Aorta (tissue), 5 donors: Measurements from ENCODE around the gene LRRC63. TPM values are rescaled to one million over a fixed set of nuclear protein-coding genes. Genes with fewer than 3 reads are reported as not detected.
"Not testable (repeated sequence)": the region's sequence is repeated elsewhere in the genome, so short reads cannot be mapped to it uniquely, and the experiment has no call there.

ENCODE experiments used
- ATAC-seq: fragments of 200-7000 bp; cut with Tn5 transposase; one replicate; pipeline ENCODE4 v1.9.1; 2022; ENCODE audit warnings: moderate library complexity; ENCODE audit not compliant: low FRiP score
- DNase-seq, 2 donors: peaks; one replicate each; pipeline ENCODE4 v3.0.0-alpha.2; 2020
- H3K27ac ChIP-seq, 2 donors: one replicate each; pipeline ENCODE4 v1.5.1; 2013; ENCODE audit warnings: low read length in 2 of 2, mild to moderate bottlenecking in 2 of 2, moderate library complexity in 2 of 2, control low read depth in 1 of 2, inconsistent platforms in 1 of 2, low read depth in 1 of 2
- H3K27me3 ChIP-seq, 2 donors: one replicate each; pipeline ENCODE4 v1.6.1; 2013; ENCODE audit warnings: control low read depth in 1 of 2, low read length in 1 of 2, mild to moderate bottlenecking in 1 of 2, moderate library complexity in 1 of 2; ENCODE audit not compliant: insufficient read depth in 2 of 2, control insufficient read depth in 1 of 2
- H3K36me3 ChIP-seq, 2 donors: one replicate each; pipeline ENCODE4 v1.6.1; 2013; ENCODE audit warnings: control low read depth in 1 of 2, low read length in 1 of 2, mild to moderate bottlenecking in 1 of 2; ENCODE audit not compliant: insufficient read depth in 2 of 2, control insufficient read depth in 1 of 2
- H3K4me1 ChIP-seq, 2 donors: one replicate each; pipeline ENCODE4 v1.6.1; 2013; ENCODE audit warnings: low read length in 2 of 2, control low read depth in 1 of 2, mild to moderate bottlenecking in 1 of 2, moderate library complexity in 1 of 2; ENCODE audit not compliant: insufficient read depth in 2 of 2, control insufficient read depth in 1 of 2
- H3K4me3 ChIP-seq, 2 donors: one replicate each; pipeline ENCODE4 v1.5.1; 2013; ENCODE audit warnings: low read length in 2 of 2, control low read depth in 1 of 2, mild to moderate bottlenecking in 1 of 2
- H3K9me3 ChIP-seq: one replicate; pipeline ENCODE4 v1.6.1; 2013; ENCODE audit warnings: mild to moderate bottlenecking, low read length; ENCODE audit not compliant: control insufficient read depth
- WGBS, 2 donors: extraction: QIAGEN DNeasy Blood & Tissue Kit; methylation state at CpG; one replicate each; pipeline ENCODE4 v1.1.7; 2013; 5-methylcytosine and 5-hydroxymethylcytosine counted together
- intact Hi-C, 2 donors: fragments of 100-400 bp; cut with DNase I; formaldehyde crosslinking; loops; one replicate each; pipeline versions ENCODE4 v1.14.2 to v1.15.0; 2022
- polyA plus RNA-seq, 2 donors: library from polyadenylated mRNA; stranded (reverse); fragments of 200-250 nt; gene quantifications; one replicate each; pipeline ENCODE4 v1.2.3, GENCODE V29; 2013
- total RNA-seq, 2 donors: library from RNA; stranded (reverse); fragmentation: NEBNext Ultra II Directional; extraction: Animal tissue kit (Norgen Biotek cat#: 25700); gene quantifications; one replicate each; pipeline ENCODE4 v1.2.1, GENCODE V29; 2021
- donor health status: healthy with polysubstance abuse.
- donor health status: Bipolar disorder and iron deficiency.
- donor health status: DM: no; HTN: no; CAD: no.
- donor health status: DM: no; HTN: no; CAD: no.
- donor health status: DM: yes; HTN: yes; CAD: no.

Gene LRRC63
- total and polyA plus RNA-seq, 4 donors, result 0.15 to 0.99 TPM; not detected in 2

- H3K4me1 ChIP-seq, result peaks cover 0 to 3% of the 10 kb centered on the region in 2 donors
- ATAC-seq (no peak), DNase-seq (no peak)
- no peaks in the 10 kb centered on the region for H3K36me3 ChIP-seq
- intact Hi-C loops, result loop anchor here in 1 of 2 donors (5.0 kb wide), 1 partner anchor 87 kb away; no protein-coding TSS in a partner anchor
- H3K9me3 ChIP-seq, result no peaks in the 10 kb centered on the region
- no peaks in the 10 kb centered on the region for H3K27me3 ChIP-seq
- 77 to 80% methylated on average over 6 of the region's 6 CpGs for WGBS, 2 donors
- no peak overlapping the region for H3K27ac ChIP-seq
- no peak overlapping the region for H3K4me3 ChIP-seq
Measured at GRCh38 chr13:46210362-46211083, 1.2 kb upstream of the LRRC63 start.

GRCh38 chr13:46211116-46211482, 629 bp upstream of the LRRC63 start:
- Histone ChIP-seq H3K27me3 (no peaks in the 10 kb centered on the region), H3K36me3 (no peaks in the 10 kb centered on the region), H3K4me3 (peak overlapping the region; percentile 46 to 62), H3K9me3 (no peaks in the 10 kb centered on the region), H3K27ac (no peak overlapping the region), H3K4me1 (peaks cover 0 to 3% of the 10 kb centered on the region in 2 donors)
- DNase-seq (no peak), ATAC-seq (no peak)
- intact Hi-C loops, result loop anchor here in 1 of 2 donors (5.0 kb wide), 1 partner anchor 86 kb away; no protein-coding TSS in a partner anchor
- 14 to 20% methylated on average over 9 of the region's 9 CpGs for WGBS, 2 donors

GRCh38 chr13:46213242-46213641, 1.5 kb downstream of the LRRC63 start:
- Histone ChIP-seq H3K4me3 (no peak overlapping the region), H3K27ac (no peak overlapping the region), H3K9me3 (no peaks in the 10 kb centered on the region), H3K27me3 (no peaks in the 10 kb centered on the region), H3K36me3 (no peaks in the 10 kb centered on the region), H3K4me1 (peaks cover 0 to 3% of the 10 kb centered on the region in 2 donors)
- WGBS, 2 donors, result 92 to 94% methylated on average over 3 of the region's 3 CpGs
- intact Hi-C loops, result loop anchor here in 1 of 2 donors (5.0 kb wide), 1 partner anchor 84 kb away; no protein-coding TSS in a partner anchor
- no peak for DNase-seq
- no peak for ATAC-seq

GRCh38 chr13:46214741-46215140, 3.0 kb downstream of the LRRC63 start:
- intact Hi-C loops, result loop anchor here in 1 of 2 donors (5.0 kb wide), 1 partner anchor 83 kb away; no protein-coding TSS in a partner anchor
- not testable (repeated sequence) for H3K4me1 ChIP-seq, H3K9me3 ChIP-seq, ATAC-seq, DNase-seq, H3K36me3 ChIP-seq, H3K27me3 ChIP-seq, H3K27ac ChIP-seq, H3K4me3 ChIP-seq
- WGBS, 2 donors, result 74 to 84% methylated on average over 1 of the region's 1 CpG

- intact Hi-C loops, H3K36me3 ChIP-seq: not testable (repeated sequence)
- 6 to 7% methylated on average over 2 of the region's 2 CpGs for WGBS, 2 donors
Measured at GRCh38 chr13:46220234-46220633, 8.5 kb downstream of the LRRC63 start.

GRCh38 chr13:46229251-46229650, 17.5 kb downstream of the LRRC63 start:
- peaks cover 5% of the 10 kb centered on the region for H3K9me3 ChIP-seq
- peaks cover 0 to 3% of the 10 kb centered on the region in 2 donors for H3K36me3 ChIP-seq
- 56% methylated on average over 2 of the region's 2 CpGs for WGBS, 2 donors
- H3K27me3 ChIP-seq, result no peaks in the 10 kb centered on the region
- H3K27ac ChIP-seq, result no peak overlapping the region
- DNase-seq (no peak), ATAC-seq (no peak)
- no peaks in the 10 kb centered on the region for H3K4me1 ChIP-seq
- intact Hi-C loops, result no loop called here
- H3K4me3 ChIP-seq, result no peak overlapping the region

More at GRCh38 chr13:46220234-46220633, 8.5 kb downstream of the LRRC63 start:
- not testable (repeated sequence) for H3K27ac ChIP-seq, ATAC-seq, H3K9me3 ChIP-seq, H3K4me3 ChIP-seq, H3K4me1 ChIP-seq, H3K27me3 ChIP-seq
- DNase-seq, result peak in 1 of 2 donors; percentile 57

GRCh38 chr13:46232281-46232680, 20.6 kb downstream of the LRRC63 start:
- 20 to 24% methylated on average over 3 of the region's 3 CpGs for WGBS, 2 donors
- no peak overlapping the region for H3K4me3 ChIP-seq
- intact Hi-C loops, result no loop called here
- H3K27me3 ChIP-seq, result no peaks in the 10 kb centered on the region
- no peak overlapping the region for H3K27ac ChIP-seq
- ATAC-seq (no peak), DNase-seq (no peak)
- H3K4me1 ChIP-seq, result no peaks in the 10 kb centered on the region
- peaks cover 5% of the 10 kb centered on the region for H3K9me3 ChIP-seq
- H3K36me3 ChIP-seq, result peaks cover 0 to 3% of the 10 kb centered on the region in 2 donors

GRCh38 chr13:46235286-46235685, 23.6 kb downstream of the LRRC63 start:
- Histone ChIP-seq H3K36me3 (no peaks in the 10 kb centered on the region), H3K4me3 (no peak overlapping the region), H3K27ac (no peak overlapping the region), H3K27me3 (no peaks in the 10 kb centered on the region), H3K4me1 (no peaks in the 10 kb centered on the region), H3K9me3 (peaks cover 1% of the 10 kb centered on the region)
- DNase-seq (no peak), ATAC-seq (no peak)
- intact Hi-C loops, result no loop called here
- 80 to 90% methylated on average over 1 of the region's 1 CpG for WGBS, 2 donors

- DNase-seq, result no peak
- Histone ChIP-seq H3K4me1 (no peaks in the 10 kb centered on the region), H3K9me3 (no peaks in the 10 kb centered on the region), H3K4me3 (no peak overlapping the region), H3K27ac (no peak overlapping the region), H3K36me3 (no peaks in the 10 kb centered on the region), H3K27me3 (no peaks in the 10 kb centered on the region)
- ATAC-seq, result no peak
- intact Hi-C loops, result no loop called here
- WGBS, 2 donors, result 90 to 100% methylated on average over 1 of the region's 1 CpG
Measured at GRCh38 chr13:46265292-46265691, 53.6 kb downstream of the LRRC63 start.
